ENCODE measurements around the gene SURF4.
A peak's percentile ranks its signal among the peaks of the same experiment; 100 is the strongest.

The SURF4 gene

GRCh38 chr9:133362359-133363044, 13.4 kb downstream of the SURF4 start:
- no peaks in the 10 kb centered on the region for H3K27me3 ChIP-seq
- no peak overlapping the region for H3K4me3 ChIP-seq
- no peaks in the 10 kb centered on the region for H3K9me3 ChIP-seq (replicated peaks in 1 of 11)
- H3K9ac ChIP-seq, result peak overlapping the region in 5 of 11 experiments; percentile 12 to 93 (median 34); a peak in 5 of 22 replicates
- H4K20me1 ChIP-seq, result peaks cover 70 to 100% (median 97%) of the 10 kb centered on the region in 11 experiments
- peaks cover 81 to 100% (median 93%) of the 10 kb centered on the region in 11 experiments for H3K36me3 ChIP-seq
- H3K27ac ChIP-seq, result peak overlapping the region in 2 of 11 experiments; percentile 66 to 95; a peak in 1 of 22 replicates
- H3K4me2 ChIP-seq, result peak overlapping the region in 3 of 11 experiments; percentile 66 to 80 (median 77); a peak in 5 of 22 replicates
- peaks cover 34 to 59% (median 51%) of the 10 kb centered on the region in 10 experiments for H3K4me1 ChIP-seq
- no peak for TF ChIP-seq Cebpa-rat (IDR thresholded peaks at IDR 0.05)

DNA sequence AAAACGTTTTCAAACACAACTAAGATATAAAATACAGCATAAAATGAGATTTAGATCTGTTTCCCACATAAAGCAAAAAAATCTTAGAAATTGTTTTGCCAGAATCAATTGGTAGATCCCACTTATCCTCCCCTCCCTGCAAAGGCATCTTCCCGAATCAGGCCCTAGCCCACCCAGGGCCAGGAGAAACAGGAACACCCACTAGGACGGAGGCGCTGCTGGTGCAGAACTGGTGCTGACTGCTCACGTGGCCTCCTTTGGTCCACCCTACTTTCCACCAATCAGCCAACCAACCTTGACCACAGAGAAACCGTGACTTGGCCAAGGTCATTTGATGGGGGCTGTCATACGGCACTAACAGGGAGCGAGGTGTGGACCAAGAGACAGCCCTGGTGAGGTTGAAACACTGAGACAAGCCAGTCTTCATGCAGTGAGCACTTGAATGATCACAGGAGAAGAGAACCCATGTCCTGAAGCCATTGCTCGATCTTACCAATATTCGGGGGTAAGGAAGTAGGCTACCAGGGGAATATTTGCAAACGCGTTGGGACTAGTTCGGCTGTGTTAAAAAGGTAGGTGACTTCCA, 14.3 kb downstream of the SURF4 start:
- H3K27ac ChIP-seq, result peak overlapping the region in 6 of 11 experiments; percentile 10 to 95 (median 68); a peak in 9 of 22 replicates
- H3K27me3 ChIP-seq, result no peaks in the 10 kb centered on the region
- no peak overlapping the region for H3K4me3 ChIP-seq
- peaks cover 42 to 67% (median 59%) of the 10 kb centered on the region in 10 experiments for H3K4me1 ChIP-seq
- H3K9ac ChIP-seq, result peak overlapping the region in 10 of 11 experiments; percentile 32 to 93 (median 48); a peak in 14 of 22 replicates
- no peaks in the 10 kb centered on the region for H3K9me3 ChIP-seq (replicated peaks in 1 of 11)
- H3K36me3 ChIP-seq, result peaks cover 72 to 92% (median 84%) of the 10 kb centered on the region in 11 experiments
- H3K4me2 ChIP-seq, result peak overlapping the region in 9 of 11 experiments; percentile 18 to 98 (median 64); a peak in 15 of 22 replicates
- no peak for TF ChIP-seq Cebpa-rat (IDR thresholded peaks at IDR 0.05)
- H4K20me1 ChIP-seq, result peaks cover 61 to 100% (median 89%) of the 10 kb centered on the region in 11 experiments

GRCh38 chr9:133360400-133361393, 15.2 kb downstream of the SURF4 start:
- Histone ChIP-seq H3K9ac (peak overlapping the region; percentile 35 to 93 (median 53); a peak in 20 of 22 replicates), H3K9me3 (replicated peaks in 1 of 11) (no peaks in the 10 kb centered on the region), H3K4me2 (peak overlapping the region; percentile 5 to 98 (median 56); a peak in 21 of 22 replicates), H4K20me1 (peaks cover 52 to 94% (median 80%) of the 10 kb centered on the region in 11 experiments; a peak in 21 of 22 replicates), H3K27me3 (no peaks in the 10 kb centered on the region), H3K4me1 (peaks cover 43 to 68% (median 60%) of the 10 kb centered on the region in 10 experiments), H3K27ac (peak overlapping the region in 10 of 11 experiments; percentile 4 to 95 (median 30); a peak in 13 of 22 replicates), H3K36me3 (peaks cover 63 to 82% (median 75%) of the 10 kb centered on the region in 11 experiments), H3K4me3 (no peak overlapping the region)
- TF ChIP-seq Cebpa-rat (IDR thresholded peaks at IDR 0.05), result no peak

GRCh38 chr9:133359399-133360175, 16.3 kb downstream of the SURF4 start:
- H3K4me1 ChIP-seq, result peaks cover 54 to 75% (median 70%) of the 10 kb centered on the region in 10 experiments
- H4K20me1 ChIP-seq, result peaks cover 42 to 89% (median 70%) of the 10 kb centered on the region in 11 experiments; a peak in 21 of 22 replicates
- no peak overlapping the region for H3K4me3 ChIP-seq
- no peaks in the 10 kb centered on the region for H3K27me3 ChIP-seq
- peak overlapping the region in 9 of 11 experiments; percentile 6 to 98 (median 64); a peak in 13 of 22 replicates for H3K4me2 ChIP-seq
- peak overlapping the region in 10 of 11 experiments; percentile 19 to 93 (median 58); a peak in 16 of 22 replicates for H3K9ac ChIP-seq
- peaks cover 52 to 71% (median 64%) of the 10 kb centered on the region in 11 experiments for H3K36me3 ChIP-seq
- no peak for TF ChIP-seq Cebpa-rat (IDR thresholded peaks at IDR 0.05)
- no peaks in the 10 kb centered on the region for H3K9me3 ChIP-seq (replicated peaks in 1 of 11)
- peak overlapping the region in 5 of 11 experiments; percentile 35 to 95 (median 69); a peak in 8 of 22 replicates for H3K27ac ChIP-seq

- Histone ChIP-seq H3K4me2 (peak overlapping the region; percentile 98 to 100 (median 99)), H3K36me3 (peaks cover 37 to 66% (median 56%) of the 10 kb centered on the region in 11 experiments), H3K4me3 (peak overlapping the region; percentile 67 to 88 (median 78); a peak in 19 of 20 replicates), H3K9me3 (replicated peaks in 1 of 11) (no peaks in the 10 kb centered on the region), H3K27ac (peak overlapping the region in 7 of 11 experiments; percentile 6 to 95 (median 93); a peak in 7 of 22 replicates), H4K20me1 (peaks cover 34 to 89% (median 70%) of the 10 kb centered on the region in 11 experiments; a peak in 21 of 22 replicates), H3K9ac (peak overlapping the region; percentile 85 to 93 (median 90); a peak in 20 of 22 replicates), H3K4me1 (peaks cover 67 to 93% (median 86%) of the 10 kb centered on the region in 10 experiments), H3K27me3 (no peaks in the 10 kb centered on the region)
- no peak for TF ChIP-seq Cebpa-rat (IDR thresholded peaks at IDR 0.05)
Observed at GRCh38 chr9:133357656-133358055, 18.2 kb downstream of the SURF4 start.

DNA sequence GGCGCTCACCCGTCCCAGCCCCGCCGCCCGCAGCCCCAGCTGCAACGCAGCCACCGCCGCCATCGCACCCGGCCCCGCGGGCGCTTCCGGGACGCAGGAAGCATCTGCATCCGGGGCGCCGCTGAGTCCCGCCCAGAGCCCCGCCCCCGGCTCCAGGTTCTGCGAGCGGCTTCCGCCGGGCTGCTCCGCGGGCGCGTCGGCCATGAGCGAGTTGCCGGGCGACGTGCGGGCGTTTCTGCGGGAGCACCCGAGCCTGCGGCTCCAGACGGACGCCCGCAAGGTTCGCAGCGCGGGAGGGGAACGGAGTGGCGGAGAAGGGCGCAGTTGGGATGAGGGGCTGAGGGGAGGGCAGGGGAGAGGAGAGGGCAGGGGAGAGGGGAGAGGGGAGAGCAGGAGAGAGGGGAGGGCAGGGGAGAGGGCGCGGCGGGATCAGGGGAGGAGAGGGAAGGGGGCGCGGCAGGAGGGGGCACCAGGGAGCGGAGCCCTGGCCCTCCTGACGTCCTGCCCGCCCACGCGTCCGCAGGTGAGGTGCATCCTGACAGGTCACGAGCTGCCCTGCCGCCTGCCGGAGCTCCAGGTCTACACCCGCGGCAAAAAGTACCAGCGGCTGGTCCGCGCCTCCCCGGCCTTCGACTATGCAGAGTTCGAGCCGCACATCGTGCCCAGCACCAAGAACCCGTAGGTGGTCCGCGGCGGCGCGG, 19.3 kb downstream of the SURF4 start, which contains the start of the genes SURF1 and SURF2:
Gene SURF1 (minus strand): TSS at position 97 of the 701 bp plus-strand sequence. CDS start 34 bp downstream, at position 63.
Gene SURF2 (plus strand): TSS at position 160 of the 701 bp plus-strand sequence. CDS start 43 bp downstream, at position 203.
- H3K9ac ChIP-seq, result peak within 1 kb of the TSS; percentile 85 to 93 (median 90)
- peaks cover 65 to 92% (median 78%) of the 10 kb centered on the region in 10 experiments for H3K4me1 ChIP-seq
- H3K4me2 ChIP-seq, result peak within 1 kb of the TSS; percentile 98 to 100 (median 99)
- TF ChIP-seq Cebpa-rat (IDR thresholded peaks at IDR 0.05), result no peak
- peak within 1 kb of the TSS; percentile 67 to 88 (median 78) for H3K4me3 ChIP-seq
- H3K27me3 ChIP-seq, result no peaks in the 10 kb centered on the region
- peak within 1 kb of the TSS; percentile 58 to 95 (median 93); a peak in 21 of 22 replicates for H3K27ac ChIP-seq
- peaks cover 37 to 66% (median 56%) of the 10 kb centered on the region in 11 experiments for H3K36me3 ChIP-seq
- no peaks in the 10 kb centered on the region for H3K9me3 ChIP-seq (replicated peaks in 1 of 11)
- peaks cover 34 to 89% (median 70%) of the 10 kb centered on the region in 11 experiments for H4K20me1 ChIP-seq

Data from BLaER1 treated with 17β-estradiol and CSF1 and Interleukin-3, amounts not matched to agents 10 nM and 100 nM (cell line).